HG03439 (cell line): ENCODE results near the gene MGAT4A.

Source experiments
- ATAC-seq: cut with Tn5 transposase; IDR thresholded peaks from one replicate; pipeline ENCODE4 v1.9.1; 2021; ENCODE audit warnings: mild to moderate bottlenecking, moderate library complexity; ENCODE audit not compliant: unreplicated experiment

MGAT4A gene

DNA sequence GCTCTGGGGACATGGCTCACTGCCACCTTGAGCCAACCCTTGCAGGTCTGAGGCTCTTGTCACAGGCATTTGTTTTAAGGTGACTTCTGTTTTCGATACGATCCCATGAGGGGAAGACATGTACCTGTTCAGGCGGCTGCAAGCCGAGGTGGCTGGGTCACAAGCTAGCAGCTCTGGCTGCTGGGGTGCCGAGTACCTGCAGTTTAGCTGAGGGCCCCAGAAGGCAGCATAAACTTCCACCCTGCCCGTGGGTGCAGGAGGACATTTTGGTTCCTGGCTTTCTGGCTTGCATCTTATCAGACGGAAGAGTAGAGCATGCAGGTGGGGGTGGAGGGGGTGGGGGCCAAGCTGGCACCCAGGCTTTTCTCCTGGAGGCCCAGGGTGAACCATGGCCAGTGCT, 151.0 kb downstream of the MGAT4A start:
- no peak for ATAC-seq

GRCh38 chr2:98578231-98578630, 152.7 kb downstream of the MGAT4A start:
- no peak for ATAC-seq

DNA sequence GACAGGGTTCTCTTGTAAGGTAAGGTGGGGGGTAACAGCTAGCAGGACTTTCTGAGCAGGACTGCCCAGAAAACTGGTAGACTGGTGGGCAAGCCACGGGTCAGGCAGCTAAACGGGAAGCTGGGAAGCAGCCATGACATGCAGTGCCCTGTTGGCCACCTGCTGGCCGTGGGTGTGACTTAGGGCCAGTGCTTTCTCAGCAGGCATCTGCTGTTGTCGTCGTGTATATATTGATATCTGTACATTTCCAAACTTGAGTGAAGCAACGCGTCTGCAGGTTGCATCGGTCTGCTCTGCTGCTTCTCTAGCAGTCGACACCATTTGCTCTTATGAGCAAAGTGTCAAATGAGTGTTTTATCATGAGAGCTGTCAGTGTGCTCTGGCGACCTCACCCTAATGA, 153.6 kb downstream of the MGAT4A start:
- no peak for ATAC-seq

DNA sequence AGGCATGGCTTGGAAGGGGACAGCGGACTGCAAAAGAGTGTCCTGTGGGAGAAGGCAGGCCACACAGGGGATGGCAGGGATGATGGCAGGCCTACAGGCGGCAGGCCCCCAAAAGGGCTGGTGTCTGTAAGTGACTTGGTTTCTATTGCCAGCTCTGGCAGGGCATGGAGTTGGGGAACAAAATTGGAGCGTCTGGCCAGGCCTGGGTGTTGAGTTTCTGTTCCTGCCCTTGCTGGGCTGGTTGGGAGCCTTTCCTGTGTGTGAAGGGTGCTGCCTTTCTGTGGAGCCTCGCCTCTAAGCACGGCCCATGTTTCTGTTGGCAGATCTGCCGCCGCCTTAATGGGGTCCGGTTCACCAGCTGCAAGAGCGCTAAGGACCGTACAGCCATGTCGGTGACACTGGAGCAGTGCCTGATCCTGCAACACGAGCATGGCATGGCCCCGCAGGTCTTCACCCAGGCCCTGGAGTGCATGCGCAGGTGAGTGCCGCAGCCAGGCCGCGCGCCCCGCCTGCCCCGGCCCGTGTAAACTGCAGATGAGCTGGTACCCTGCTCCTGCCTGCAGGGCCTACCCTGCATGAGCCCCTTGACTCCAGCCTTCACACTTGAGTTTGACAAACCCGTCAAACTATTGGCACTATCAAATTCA, 154.1 kb downstream of the MGAT4A start:
- no peak for ATAC-seq

GRCh38 chr2:98573426-98573825, 157.5 kb downstream of the MGAT4A start:
- ATAC-seq: no peak

- ATAC-seq: no peak
These were observed 158.3 kb downstream of the MGAT4A start for GRCh38 chr2:98572676-98573075.

- no peak for ATAC-seq
These were observed 158.7 kb downstream of the MGAT4A start for GRCh38 chr2:98572211-98572610.

GRCh38 chr2:98571796-98572195, 159.1 kb downstream of the MGAT4A start:
- no peak for ATAC-seq

DNA sequence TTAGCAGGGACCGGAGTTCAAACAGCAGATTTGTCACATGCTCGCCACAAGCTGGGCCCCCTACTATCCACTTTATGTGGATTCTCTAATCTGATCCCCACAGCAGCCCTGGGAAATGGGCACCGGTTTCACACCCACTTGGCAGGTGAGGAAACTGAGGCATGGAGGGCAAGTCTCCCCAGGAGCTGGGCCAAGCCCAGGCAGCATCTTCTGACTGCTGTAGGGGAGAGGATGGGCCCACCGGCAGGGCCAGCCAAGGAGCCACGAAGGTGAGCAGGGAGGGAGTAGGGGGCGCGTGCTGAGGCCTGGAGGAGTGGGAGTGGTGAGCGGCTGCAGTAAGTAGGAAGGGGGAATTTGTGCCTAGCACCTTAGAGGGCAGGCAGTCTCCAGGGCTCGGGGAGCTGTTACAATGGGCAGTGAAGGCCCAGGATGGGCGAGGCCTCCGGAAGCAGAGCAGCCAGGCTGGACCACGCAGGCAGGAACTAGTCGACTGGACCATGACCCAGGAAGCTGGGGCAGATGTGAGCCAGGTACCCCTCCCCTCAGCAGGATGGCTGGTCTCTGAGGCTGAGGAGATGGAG, 159.7 kb downstream of the MGAT4A start:
- no peak for ATAC-seq

GRCh38 chr2:98570356-98570755, 160.6 kb downstream of the MGAT4A start:
- ATAC-seq: no peak

- ATAC-seq: no peak
These were observed 161.0 kb downstream of the MGAT4A start for GRCh38 chr2:98569915-98570314.

DNA sequence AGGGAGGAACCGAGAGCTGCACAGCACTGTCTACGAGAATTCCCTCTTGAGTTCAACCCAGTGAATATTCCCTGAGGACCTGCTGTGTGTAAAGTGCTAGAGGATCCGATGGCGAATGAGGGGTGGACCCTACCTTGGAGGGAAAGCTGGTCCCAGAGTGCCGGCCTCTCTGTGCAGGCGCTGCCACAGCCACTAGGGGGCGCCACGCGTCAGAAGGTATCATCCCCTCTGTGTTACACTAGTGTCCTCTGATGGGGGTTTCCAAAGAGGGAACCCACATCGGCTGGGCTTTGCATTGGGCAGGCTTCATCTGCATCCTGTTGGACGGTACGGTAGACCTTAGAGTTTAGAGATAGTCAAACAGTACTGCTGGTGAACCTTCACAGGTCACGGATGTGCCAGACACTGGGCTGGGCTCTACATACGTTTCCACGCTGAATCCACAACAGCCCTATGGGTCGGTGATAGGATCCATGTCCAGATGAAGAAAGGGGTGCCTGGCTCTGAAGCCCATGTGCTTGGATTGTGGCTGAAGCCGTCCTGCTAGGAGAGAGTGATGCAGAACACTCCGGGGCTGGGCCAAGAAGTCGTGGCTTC, 161.6 kb downstream of the MGAT4A start:
- ATAC-seq: peak; percentile 56
